T-helper 2 cell (primary cell): ENCODE results near the gene SCRN1.
A peak's percentile ranks its signal among the peaks of the same experiment; 100 is the strongest.
"Not testable (repeated sequence)": the region's sequence is repeated elsewhere in the genome, so short reads cannot be mapped to it uniquely, and the experiment has no call there.

Source experiments
- DNase-seq, 5 experiments: peaks; one replicate each; pipeline versions ENCODE4 v3.0.0 to v3.0.0-alpha.2; 2012 to 2022

The SCRN1 gene

GRCh38 chr7:29926216-29926615, 63.4 kb downstream of the SCRN1 start:
- no peak for DNase-seq

GRCh38 chr7:29924684-29925083, 64.9 kb downstream of the SCRN1 start:
- no peak for DNase-seq

- no peak for DNase-seq
Measured at GRCh38 chr7:29924006-29924405, 65.6 kb downstream of the SCRN1 start.

- no peak for DNase-seq
Measured at GRCh38 chr7:29922921-29923700, 66.5 kb downstream of the SCRN1 start.

GRCh38 chr7:29921404-29922010, 68.1 kb downstream of the SCRN1 start:
- peak in 2 of 5 experiments; percentile 17 to 45 for DNase-seq

- no peak for DNase-seq
Measured at GRCh38 chr7:29920491-29920890, 69.1 kb downstream of the SCRN1 start.

- DNase-seq = no peak
Measured at GRCh38 chr7:29919790-29920189, 69.8 kb downstream of the SCRN1 start.

GRCh38 chr7:29918850-29919249, 70.8 kb downstream of the SCRN1 start:
- no peak for DNase-seq

GRCh38 chr7:29917641-29918040, 72.0 kb downstream of the SCRN1 start:
- no peak for DNase-seq

GRCh38 chr7:29915481-29916215, 74.0 kb downstream of the SCRN1 start:
- no peak for DNase-seq

- no peak for DNase-seq
Measured at GRCh38 chr7:29914180-29914579, 75.4 kb downstream of the SCRN1 start.

GRCh38 chr7:29906200-29907022, 83.2 kb downstream of the SCRN1 start:
- DNase-seq = no peak

GRCh38 chr7:29900745-29901144, 88.9 kb downstream of the SCRN1 start:
- no peak for DNase-seq

GRCh38 chr7:29898301-29898700, 91.3 kb downstream of the SCRN1 start:
- DNase-seq = no peak

GRCh38 chr7:29896685-29897411, 92.8 kb downstream of the SCRN1 start:
- DNase-seq = no peak

GRCh38 chr7:29895559-29895958, 94.0 kb downstream of the SCRN1 start:
- no peak for DNase-seq

GRCh38 chr7:29894256-29894655, 95.3 kb downstream of the SCRN1 start:
- no peak for DNase-seq

- no peak for DNase-seq
Measured at GRCh38 chr7:29893351-29893965, 96.1 kb downstream of the SCRN1 start.

GRCh38 chr7:29892231-29892630, 97.4 kb downstream of the SCRN1 start:
- DNase-seq = no peak

GRCh38 chr7:29891766-29892165, 97.8 kb downstream of the SCRN1 start:
- DNase-seq = no peak

GRCh38 chr7:29890786-29891185, 98.8 kb downstream of the SCRN1 start:
- not testable (repeated sequence) for DNase-seq

- no peak for DNase-seq
Measured at GRCh38 chr7:29890251-29890650, 99.3 kb downstream of the SCRN1 start.
